DMS114 treated with DMSO at 0.1 percent for 48 hours (cell line): ENCODE results near the gene METTL2B.
"Not testable (repeated sequence)": the region's sequence is repeated elsewhere in the genome, so short reads cannot be mapped to it uniquely, and the experiment has no call there.

ENCODE experiments used
- DNase-seq: peaks from one replicate; lab custom pipeline; 2025; ENCODE audit not compliant: unreplicated experiment; lab: John Stamatoyannopoulos, UW

METTL2B gene

GRCh38 chr7:128454808-128455542 lies 21.6 kb upstream of the METTL2B start:
- no peak for DNase-seq

GRCh38 chr7:128455543-128456254 lies 20.8 kb upstream of the METTL2B start, which contains the start of gene HILPDA:
Gene HILPDA (plus strand): TSS chr7:128455878. CDS start chr7:128457269, 1,391 bp downstream.
- DNase-seq: peak; percentile 73

- DNase-seq: no peak
Measured at GRCh38 chr7:128456255-128456725, 20.3 kb upstream of the METTL2B start.

GRCh38 chr7:128457385-128457784 lies 19.2 kb upstream of the METTL2B start:
- not testable (repeated sequence) for DNase-seq

GRCh38 chr7:128458956-128459355 lies 17.6 kb upstream of the METTL2B start:
- DNase-seq: no peak

- DNase-seq: peak; percentile 33
Measured at GRCh38 chr7:128459394-128459878, 17.1 kb upstream of the METTL2B start.

- DNase-seq: no peak
Measured at GRCh38 chr7:128462460-128462859, 14.1 kb upstream of the METTL2B start.

GRCh38 chr7:128463345-128463744 lies 13.2 kb upstream of the METTL2B start:
- DNase-seq: not testable (repeated sequence)

- not testable (repeated sequence) for DNase-seq
Measured at GRCh38 chr7:128463933-128464332, 12.6 kb upstream of the METTL2B start.

GRCh38 chr7:128466871-128467270 lies 9.7 kb upstream of the METTL2B start:
- not testable (repeated sequence) for DNase-seq

- DNase-seq: not testable (repeated sequence)
Measured at GRCh38 chr7:128477336-128477690, 765 bp downstream of the METTL2B start.

- not testable (repeated sequence) for DNase-seq
Measured at GRCh38 chr7:128479082-128479481, 2.5 kb downstream of the METTL2B start.

GRCh38 chr7:128488134-128488533 lies 11.6 kb downstream of the METTL2B start:
- DNase-seq: not testable (repeated sequence)

- no peak for DNase-seq
Measured at GRCh38 chr7:128497405-128497804, 20.9 kb downstream of the METTL2B start.

GRCh38 chr7:128505416-128505815 lies 28.9 kb downstream of the METTL2B start:
- DNase-seq: not testable (repeated sequence)

- DNase-seq: not testable (repeated sequence)
Measured at GRCh38 chr7:128506819-128507218, 30.3 kb downstream of the METTL2B start.

- not testable (repeated sequence) for DNase-seq
Measured at GRCh38 chr7:128507321-128507993, 30.9 kb downstream of the METTL2B start.

GRCh38 chr7:128511692-128512091 lies 35.1 kb downstream of the METTL2B start:
- DNase-seq: not testable (repeated sequence)

- not testable (repeated sequence) for DNase-seq
Measured at GRCh38 chr7:128515232-128515631, 38.7 kb downstream of the METTL2B start.

GRCh38 chr7:128517023-128517422 lies 40.5 kb downstream of the METTL2B start:
- DNase-seq: not testable (repeated sequence)

- not testable (repeated sequence) for DNase-seq
Measured at GRCh38 chr7:128523226-128523931, 46.8 kb downstream of the METTL2B start.
